ENCODE data around the gene RUNX3. TPM values are rescaled to one million over a fixed set of nuclear protein-coding genes. Genes with fewer than 3 reads are reported as not detected.
A peak's percentile ranks its signal among the peaks of the same experiment; 100 is the strongest.

RUNX3 gene
- total RNA-seq, 1 experiment from 2014 or later, result 0.33 TPM

DNA sequence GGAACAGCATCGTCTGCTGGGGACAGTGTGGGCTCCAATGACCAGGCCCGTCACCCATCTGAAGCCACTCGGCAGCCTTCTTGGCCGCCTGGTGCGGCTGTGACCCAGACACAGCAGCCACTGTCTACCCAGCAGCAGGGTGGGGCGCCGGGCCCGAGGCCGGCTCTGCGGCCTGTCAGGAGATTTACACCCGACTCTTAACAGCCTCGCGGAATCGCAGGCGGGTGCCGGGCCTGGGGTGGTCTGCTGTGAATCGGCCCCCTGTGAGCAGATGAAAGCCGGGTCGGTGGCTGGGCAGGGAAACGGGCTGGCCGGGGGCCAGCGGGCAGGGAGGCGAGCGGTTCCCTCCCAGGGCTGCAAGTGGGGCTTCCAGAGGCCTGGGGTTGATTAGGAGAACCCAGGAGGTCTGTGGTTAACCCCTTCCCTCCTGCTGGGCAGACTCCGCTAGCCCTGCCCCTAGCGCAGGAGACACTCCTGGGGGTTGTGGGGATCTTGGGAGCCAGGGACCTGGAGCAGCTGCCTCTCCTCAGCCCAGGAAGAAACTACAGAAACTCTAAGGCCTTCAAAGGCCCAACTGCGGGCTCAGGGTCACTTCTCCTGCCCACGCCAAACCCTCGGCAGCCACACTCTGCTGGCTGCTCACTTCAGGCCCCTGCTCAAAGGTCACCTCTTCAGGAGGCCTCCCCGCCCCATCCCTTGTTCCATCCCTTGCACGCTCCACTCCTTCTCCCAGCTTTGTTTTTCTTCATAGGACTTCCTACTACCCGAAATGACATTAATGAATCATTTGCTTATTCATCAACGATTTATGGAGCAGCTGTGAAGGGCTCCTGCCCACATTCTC, 15.6 kb downstream of the RUNX3 start:
- Histone ChIP-seq H3K18ac (ENCODE audit: insufficient read length, low read depth, low read length) (peak overlapping the region; percentile 46), H3K23ac (ENCODE audit: insufficient read length, low read depth, low read length) (no peak overlapping the region), H3K14ac (ENCODE audit: insufficient read depth, low read length) (no peak overlapping the region), H4K5ac (ENCODE audit: insufficient read length, low read depth, low read length) (no peak overlapping the region), H3K23me2 (ENCODE audit: insufficient read length, low read depth, low read length, poor library complexity, severe bottlenecking) (no peaks in the 10 kb centered on the region), H2BK120ac (ENCODE audit: low read depth, low read length, poor library complexity, severe bottlenecking) (no peak overlapping the region), H3T11ph (ENCODE audit: low read length) (no peak overlapping the region), H4K91ac (ENCODE audit: insufficient read length, low read depth, low read length) (no peak overlapping the region), H2BK5ac (ENCODE audit: insufficient read length, low read length) (no peak overlapping the region), H2AFZ (ENCODE audit: low read length) (no peak overlapping the region), H3K27me3 (ENCODE audit: insufficient read depth, low read length) (no peaks in the 10 kb centered on the region), H3K79me1 (ENCODE audit: insufficient read depth, low read depth, low read length, poor library complexity, severe bottlenecking) (no peaks in the 10 kb centered on the region), H2BK15ac (ENCODE audit: low read depth, low read length) (no peak overlapping the region), H2BK20ac (ENCODE audit: low read depth, low read length, poor library complexity, severe bottlenecking) (no peak overlapping the region), H2AK5ac (ENCODE audit: insufficient read length, low read length) (no peak overlapping the region), H3K4me2 (ENCODE audit: insufficient read depth, insufficient read length, low read length) (no peak overlapping the region), H4K8ac (replicated peaks; ENCODE audit: insufficient read length, low read depth, low read length) (no peak overlapping the region), H3K4ac (ENCODE audit: low read depth, low read length) (no peak overlapping the region), H3K9me3 (ENCODE audit: control insufficient read depth, low read depth, low read length) (no peaks in the 10 kb centered on the region), H4K20me1 (ENCODE audit: control insufficient read depth, insufficient read depth, insufficient read length) (no peaks in the 10 kb centered on the region), H3K9ac (ENCODE audit: extremely low read depth, insufficient read length, low read length) (no peak overlapping the region), H3K79me2 (ENCODE audit: insufficient read depth, low read length) (no peaks in the 10 kb centered on the region), H2BK12ac (ENCODE audit: insufficient read length, low read depth, low read length) (no peak overlapping the region), H3K27ac (ENCODE audit: insufficient read length, low read depth, low read length) (no peak overlapping the region), H3K4me1 (ENCODE audit: insufficient read depth, low read length) (no peaks in the 10 kb centered on the region; the same call in 1 of the 2 replicates), H3K56ac (ENCODE audit: insufficient read length, low read depth, low read length) (no peak overlapping the region)
- Mint-ChIP-seq H3K4me1 (peaks cover 4 to 19% of the 10 kb centered on the region in 2 experiments; a peak in 3 of 4 replicates), H3K36me3 (ENCODE audit: insufficient read depth in 1 of 3, low read depth in 3 of 3) (no peaks in the 10 kb centered on the region), H3K27ac (no peak overlapping the region), H3K4me3 (no peak overlapping the region), H3K27me3 (ENCODE audit: low read depth) (no peaks in the 10 kb centered on the region; the same call in 1 of the 2 replicates), H3K9me3 (0 out of 5 replicates have a peak, but pooled peaks cover 0 to 2% of the 10 kb centered on the region in 2 experiments)
- TF ChIP-seq, protein P1, sequence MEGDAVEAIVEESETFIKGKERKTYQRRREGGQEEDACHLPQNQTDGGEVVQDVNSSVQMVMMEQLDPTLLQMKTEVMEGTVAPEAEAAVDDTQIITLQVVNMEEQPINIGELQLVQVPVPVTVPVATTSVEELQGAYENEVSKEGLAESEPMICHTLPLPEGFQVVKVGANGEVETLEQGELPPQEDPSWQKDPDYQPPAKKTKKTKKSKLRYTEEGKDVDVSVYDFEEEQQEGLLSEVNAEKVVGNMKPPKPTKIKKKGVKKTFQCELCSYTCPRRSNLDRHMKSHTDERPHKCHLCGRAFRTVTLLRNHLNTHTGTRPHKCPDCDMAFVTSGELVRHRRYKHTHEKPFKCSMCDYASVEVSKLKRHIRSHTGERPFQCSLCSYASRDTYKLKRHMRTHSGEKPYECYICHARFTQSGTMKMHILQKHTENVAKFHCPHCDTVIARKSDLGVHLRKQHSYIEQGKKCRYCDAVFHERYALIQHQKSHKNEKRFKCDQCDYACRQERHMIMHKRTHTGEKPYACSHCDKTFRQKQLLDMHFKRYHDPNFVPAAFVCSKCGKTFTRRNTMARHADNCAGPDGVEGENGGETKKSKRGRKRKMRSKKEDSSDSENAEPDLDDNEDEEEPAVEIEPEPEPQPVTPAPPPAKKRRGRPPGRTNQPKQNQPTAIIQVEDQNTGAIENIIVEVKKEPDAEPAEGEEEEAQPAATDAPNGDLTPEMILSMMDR (conservative IDR thresholded peaks at IDR 0.05), result no peak
- no peak for DNase-seq
- no CpG with 5 or more reads among the region's 33 CpGs for WGBS (ENCODE audit: extremely low coverage, insufficient read length, low lambda C conversion rate)

All from H9 (cell line).